ENCODE data around the gene ZNF512B.
"Not testable (repeated sequence)": the region's sequence is repeated elsewhere in the genome, so short reads cannot be mapped to it uniquely, and the experiment has no call there.

ZNF512B gene, protein sequence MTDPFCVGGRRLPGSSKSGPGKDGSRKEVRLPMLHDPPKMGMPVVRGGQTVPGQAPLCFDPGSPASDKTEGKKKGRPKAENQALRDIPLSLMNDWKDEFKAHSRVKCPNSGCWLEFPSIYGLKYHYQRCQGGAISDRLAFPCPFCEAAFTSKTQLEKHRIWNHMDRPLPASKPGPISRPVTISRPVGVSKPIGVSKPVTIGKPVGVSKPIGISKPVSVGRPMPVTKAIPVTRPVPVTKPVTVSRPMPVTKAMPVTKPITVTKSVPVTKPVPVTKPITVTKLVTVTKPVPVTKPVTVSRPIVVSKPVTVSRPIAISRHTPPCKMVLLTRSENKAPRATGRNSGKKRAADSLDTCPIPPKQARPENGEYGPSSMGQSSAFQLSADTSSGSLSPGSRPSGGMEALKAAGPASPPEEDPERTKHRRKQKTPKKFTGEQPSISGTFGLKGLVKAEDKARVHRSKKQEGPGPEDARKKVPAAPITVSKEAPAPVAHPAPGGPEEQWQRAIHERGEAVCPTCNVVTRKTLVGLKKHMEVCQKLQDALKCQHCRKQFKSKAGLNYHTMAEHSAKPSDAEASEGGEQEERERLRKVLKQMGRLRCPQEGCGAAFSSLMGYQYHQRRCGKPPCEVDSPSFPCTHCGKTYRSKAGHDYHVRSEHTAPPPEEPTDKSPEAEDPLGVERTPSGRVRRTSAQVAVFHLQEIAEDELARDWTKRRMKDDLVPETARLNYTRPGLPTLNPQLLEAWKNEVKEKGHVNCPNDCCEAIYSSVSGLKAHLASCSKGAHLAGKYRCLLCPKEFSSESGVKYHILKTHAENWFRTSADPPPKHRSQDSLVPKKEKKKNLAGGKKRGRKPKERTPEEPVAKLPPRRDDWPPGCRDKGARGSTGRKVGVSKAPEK

GRCh38 chr20:63969838-63970713 lies at the start of gene ZNF512B:
ZNF512B (minus strand) TSS chr20:63969930; CDS start chr20:63967950, 1,980 bp downstream.
- DNase-seq = peak in 2 of 4 experiments; percentile 41 to 69

- no peak for DNase-seq
Observed at GRCh38 chr20:64015635-64016034, 45.9 kb upstream of the ZNF512B start.

DNA sequence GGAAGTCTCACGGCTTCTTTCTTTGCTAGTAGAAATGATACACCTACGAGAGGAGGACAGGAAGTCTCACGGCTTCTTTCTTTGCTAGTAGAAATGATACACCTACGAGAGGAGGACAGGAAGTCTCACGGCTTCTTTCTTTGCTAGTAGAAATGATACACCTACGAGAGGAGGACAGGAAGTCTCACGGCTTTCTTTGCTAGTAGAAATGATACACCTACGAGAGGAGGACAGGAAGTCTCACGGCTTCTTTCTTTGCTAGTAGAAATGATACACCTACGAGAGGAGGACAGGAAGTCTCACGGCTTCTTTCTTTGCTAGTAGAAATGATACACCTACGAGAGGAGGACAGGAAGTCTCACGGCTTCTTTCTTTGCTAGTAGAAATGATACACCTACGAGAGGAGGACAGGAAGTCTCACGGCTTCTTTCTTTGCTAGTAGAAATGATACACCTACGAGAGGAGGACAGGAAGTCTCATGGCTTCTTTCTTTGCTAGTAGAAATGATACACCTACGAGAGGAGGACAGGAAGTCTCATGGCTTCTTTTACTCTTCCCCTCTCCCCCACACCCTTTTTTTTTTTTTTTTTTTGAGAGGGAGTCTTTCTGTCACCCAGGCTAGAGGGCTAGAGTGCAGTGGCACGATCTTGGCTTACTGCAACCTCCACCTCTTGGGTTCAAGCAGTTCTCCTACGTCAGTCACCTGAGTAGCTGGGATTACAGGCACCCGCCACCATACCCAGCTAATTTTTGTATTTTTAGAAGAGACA lies 42.8 kb upstream of the ZNF512B start:
- DNase-seq = not testable (repeated sequence)

GRCh38 chr20:64011366-64011779 lies 41.6 kb upstream of the ZNF512B start:
- DNase-seq = no peak

GRCh38 chr20:64010711-64011237 lies 41.0 kb upstream of the ZNF512B start:
- no peak for DNase-seq

DNA sequence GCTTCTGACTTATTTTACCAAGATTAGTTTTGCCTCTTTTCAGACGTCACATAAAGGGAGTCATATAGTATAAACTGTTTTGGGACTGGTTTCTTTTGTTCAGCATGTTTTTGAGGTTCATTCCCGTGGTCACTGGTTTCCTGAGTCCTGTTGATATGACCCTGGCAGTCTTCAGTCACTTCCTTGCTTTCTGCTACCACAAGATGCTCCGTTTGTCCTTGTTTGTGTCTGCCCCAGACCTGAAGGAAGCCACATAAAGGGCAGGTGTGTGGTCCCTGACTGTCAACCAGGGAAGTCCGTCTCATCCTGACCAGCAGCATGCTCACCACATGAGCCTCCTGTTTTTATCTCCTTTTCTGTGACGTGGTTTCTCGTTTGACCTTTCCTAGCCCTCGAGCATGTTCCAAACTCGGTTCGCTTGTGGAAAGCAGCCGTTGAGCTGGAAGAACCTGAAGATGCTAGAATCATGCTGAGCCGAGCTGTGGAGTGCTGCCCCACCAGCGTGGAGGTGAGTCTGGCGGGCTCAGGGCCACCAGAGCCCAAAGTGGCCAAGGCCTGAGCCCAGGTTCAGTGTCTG lies 40.2 kb upstream of the ZNF512B start:
- no peak for DNase-seq

DNA sequence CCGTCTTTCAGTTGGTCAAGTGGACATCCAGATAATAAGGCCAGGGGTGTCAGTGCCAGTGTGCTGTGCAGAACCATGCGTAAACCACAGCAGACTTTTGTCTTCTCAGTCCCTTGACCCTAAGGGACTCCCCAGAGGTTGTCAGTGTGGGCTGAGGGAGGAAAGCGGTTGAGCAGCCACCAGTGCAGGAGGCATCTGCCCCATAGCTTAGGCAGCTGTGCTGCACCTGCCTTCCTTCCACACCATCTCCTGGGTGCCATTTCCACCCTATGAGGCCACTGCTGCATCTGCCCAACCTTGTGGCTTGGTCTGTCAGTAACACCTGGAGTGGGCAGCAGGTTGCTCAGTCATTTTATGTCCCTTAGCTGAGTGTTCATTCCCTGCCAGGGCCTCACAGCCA lies 37.2 kb upstream of the ZNF512B start:
- no peak for DNase-seq

GRCh38 chr20:64006490-64006889 lies 36.8 kb upstream of the ZNF512B start:
- DNase-seq = no peak

GRCh38 chr20:64005394-64005793 lies 35.7 kb upstream of the ZNF512B start:
- no peak for DNase-seq

DNA sequence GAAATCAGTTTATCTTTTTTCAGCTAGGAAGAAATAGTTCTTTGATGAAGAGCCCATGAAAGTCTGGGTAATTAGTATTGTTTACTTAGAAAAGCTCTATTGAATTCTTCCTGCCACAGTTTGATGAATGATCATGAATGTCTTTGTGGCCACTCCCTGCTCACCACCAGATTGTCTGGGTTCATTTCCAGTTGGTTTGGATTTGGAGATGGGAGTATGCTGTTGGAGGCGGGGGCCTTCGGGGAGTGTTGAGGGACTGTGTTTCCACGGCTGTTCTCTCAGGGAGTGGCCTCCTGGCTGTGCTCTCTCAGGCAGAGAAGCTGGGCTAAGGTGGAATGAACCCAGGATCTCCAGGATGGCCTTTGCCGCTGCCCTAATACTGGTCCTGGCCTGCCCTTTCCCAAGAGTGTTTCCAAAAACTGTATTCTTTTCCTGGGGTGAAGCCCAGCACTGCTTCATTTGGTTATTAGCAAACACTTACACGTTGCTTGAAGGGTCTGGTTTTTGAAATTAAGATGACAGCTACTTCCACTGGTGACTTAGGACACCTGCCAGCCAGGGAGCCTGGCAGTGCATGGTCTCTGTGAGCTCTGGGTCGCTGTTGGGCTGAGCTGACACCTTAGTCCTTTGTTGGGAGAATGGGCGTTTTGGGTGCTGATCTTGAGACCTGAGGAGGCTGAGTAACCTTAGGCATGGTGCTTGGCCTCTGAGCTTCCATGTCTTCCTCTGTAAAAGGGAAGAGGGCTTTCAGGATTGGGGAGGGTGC lies 34.4 kb upstream of the ZNF512B start:
- no peak for DNase-seq

GRCh38 chr20:64001607-64002011 lies 31.9 kb upstream of the ZNF512B start:
- DNase-seq = no peak

GRCh38 chr20:64000906-64001305 lies 31.2 kb upstream of the ZNF512B start:
- no peak for DNase-seq

DNA sequence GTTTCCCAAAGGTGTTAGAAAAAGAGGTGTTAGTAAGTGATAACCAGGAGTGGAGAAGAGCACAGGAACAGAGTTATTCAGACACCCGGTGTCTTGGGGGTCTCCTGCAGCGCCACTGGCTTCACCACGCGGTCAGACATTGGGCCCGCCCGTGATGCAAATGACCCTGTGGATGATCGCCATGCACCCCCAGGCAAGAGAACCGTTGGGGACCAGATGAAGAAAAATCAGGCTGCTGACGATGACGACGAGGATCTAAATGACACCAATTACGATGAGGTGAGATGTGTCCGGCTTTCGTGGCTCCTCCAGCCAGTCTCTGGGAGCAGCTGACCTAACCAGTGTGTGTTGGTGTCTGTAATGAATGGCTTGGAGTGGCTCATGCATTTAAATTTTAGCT lies 13.2 kb upstream of the ZNF512B start:
- DNase-seq = no peak

- peak; percentile 84 to 91 (median 87) for DNase-seq
Observed at GRCh38 chr20:63980806-63981728, 11.3 kb upstream of the ZNF512B start, which contains the start of gene PRPF6. PRPF6 (plus strand) TSS chr20:63981132; CDS start chr20:63981246, 114 bp downstream.

GRCh38 chr20:63980317-63980805 lies 10.6 kb upstream of the ZNF512B start:
- no peak for DNase-seq

DNA sequence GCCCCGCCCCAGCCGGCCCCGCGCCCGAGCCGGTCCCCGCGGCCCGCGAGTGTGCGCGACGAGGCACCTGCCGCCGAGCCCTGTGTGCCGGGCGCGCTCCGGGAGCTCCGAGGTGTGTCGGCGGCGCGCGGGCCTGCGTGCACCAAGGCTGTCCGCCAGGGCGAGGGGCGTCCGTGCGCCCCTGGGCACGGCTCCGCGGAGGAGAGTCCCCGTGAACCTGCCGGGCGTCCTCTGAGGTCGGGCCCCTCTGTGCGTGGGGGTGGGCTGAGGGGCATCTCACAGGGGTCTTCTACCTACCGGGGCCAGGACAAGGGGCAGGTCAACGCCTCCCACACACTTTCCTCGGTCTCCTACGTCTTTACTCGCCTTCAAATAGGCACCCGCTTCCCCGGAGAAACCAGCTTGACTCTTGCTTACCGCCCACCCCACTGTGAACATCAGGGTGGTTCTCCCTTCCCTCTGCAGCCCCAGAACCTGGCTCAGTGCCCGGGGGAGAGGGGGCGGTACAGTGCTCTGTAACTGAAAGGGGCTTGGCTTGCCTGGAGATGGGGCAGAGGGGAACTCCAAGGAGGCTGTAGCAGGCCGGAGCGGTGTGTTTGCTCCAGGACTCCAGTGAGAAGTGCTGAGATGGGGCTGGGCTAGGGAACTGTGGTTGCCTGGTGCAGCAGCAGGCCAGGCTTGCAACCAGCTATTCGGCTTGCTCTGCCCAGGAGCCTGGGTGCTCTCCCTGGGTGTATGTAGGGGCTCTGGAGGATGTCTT lies 10.0 kb upstream of the ZNF512B start, which contains the start of gene SAMD10:
TSS of gene SAMD10 (minus strand) at position 86 of the 760 bp plus-strand sequence. CDS start 175 bp downstream, outside the sequence.
- peak; percentile 30 to 59 (median 46) for DNase-seq

- no peak for DNase-seq
Observed at GRCh38 chr20:63979229-63979556, 9.5 kb upstream of the ZNF512B start.
